NK-92 treated with Interleukin-12 subunit alpha and Interleukin-12 subunit beta, amount 100 ng/mL, for 24 hours (cell line): ENCODE measurements around the gene INTS1.
"Not testable (repeated sequence)": the region's sequence is repeated elsewhere in the genome, so short reads cannot be mapped to it uniquely, and the experiment has no call there.

Source experiments
- DNase-seq: peaks from one replicate; lab custom pipeline; 2025; lab: John Stamatoyannopoulos, UW

INTS1 gene

DNA sequence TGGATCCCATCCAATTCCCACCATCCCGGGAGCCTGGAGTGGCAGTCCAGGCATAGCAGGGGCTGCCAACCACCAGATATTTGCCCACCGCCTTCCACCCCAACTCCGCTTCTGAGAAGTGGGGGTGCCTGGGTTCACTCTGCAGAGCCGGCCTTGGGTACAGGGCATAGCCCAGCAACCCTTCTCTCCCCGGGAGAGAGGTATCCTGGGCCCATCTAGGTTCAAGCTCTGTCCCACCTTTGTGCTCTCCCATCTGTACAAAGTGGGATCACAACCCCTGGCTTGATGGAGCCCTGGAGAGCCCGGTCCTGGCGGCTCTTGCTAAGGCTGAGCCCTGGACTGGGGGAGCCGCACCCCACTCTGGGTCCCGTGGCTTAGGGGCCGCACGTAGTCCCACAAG lies 57.1 kb downstream of the INTS1 start:
- no peak for DNase-seq

DNA sequence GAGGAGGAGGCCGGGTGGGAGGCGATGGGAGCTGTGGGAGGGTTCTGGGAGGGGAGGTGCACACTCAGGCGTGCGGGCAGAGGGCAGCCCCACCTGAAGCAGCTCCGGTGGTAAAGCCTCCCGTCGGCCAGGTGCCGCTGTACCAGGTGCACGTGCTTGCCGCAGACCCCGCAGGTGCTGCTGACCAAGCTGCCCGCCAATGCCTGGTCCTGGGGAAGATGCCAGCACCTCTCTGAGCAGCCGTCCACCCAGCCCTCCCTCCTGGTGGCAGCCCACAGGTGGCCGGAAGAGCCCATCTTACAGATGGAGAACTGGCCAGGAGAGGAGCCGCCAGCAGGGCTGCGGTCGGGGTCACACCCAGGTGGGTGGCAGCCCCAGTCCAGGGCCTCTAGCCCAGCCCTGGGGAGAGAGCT lies 57.6 kb downstream of the INTS1 start:
- no peak for DNase-seq

DNA sequence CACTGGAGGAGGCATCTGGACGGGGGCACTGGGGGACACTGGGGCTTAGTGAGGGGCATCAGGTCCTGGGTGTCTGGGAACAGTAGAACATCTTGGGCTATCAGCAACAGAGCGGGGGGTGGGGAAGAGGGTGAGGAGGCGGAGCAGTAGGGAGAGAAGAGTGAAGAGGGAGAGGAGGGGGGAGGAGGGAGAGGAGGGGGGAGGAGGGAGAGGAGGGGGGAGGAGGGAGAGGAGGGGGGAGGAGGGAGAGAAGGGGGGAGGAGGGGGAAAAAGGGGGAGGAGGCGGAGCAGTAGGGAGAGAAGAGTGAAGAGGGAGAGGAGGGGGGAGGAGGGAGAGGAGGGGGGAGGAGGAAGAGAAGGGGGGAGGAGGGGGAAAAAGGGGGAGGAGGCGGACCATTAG lies 58.2 kb downstream of the INTS1 start:
- not testable (repeated sequence) for DNase-seq

DNA sequence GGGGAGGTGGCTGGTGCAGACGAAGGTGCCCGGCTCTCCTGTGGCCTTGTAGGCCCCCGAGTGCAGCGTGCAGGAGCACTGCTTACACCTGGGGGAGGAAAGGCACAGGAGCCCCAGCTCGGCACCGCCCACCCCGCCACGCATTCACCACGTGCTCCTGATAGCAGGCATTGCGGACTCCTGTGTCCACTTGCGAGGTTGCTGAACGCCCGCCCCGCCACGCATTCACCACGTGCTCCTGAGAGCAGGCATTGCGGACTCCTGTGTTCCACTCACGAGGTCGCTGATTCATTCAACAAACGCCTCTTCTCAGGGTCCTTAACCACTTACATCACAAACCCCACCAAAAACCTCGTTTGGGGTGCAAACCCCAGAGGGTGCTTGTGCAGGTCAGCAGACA lies 58.8 kb downstream of the INTS1 start:
- no peak for DNase-seq

DNA sequence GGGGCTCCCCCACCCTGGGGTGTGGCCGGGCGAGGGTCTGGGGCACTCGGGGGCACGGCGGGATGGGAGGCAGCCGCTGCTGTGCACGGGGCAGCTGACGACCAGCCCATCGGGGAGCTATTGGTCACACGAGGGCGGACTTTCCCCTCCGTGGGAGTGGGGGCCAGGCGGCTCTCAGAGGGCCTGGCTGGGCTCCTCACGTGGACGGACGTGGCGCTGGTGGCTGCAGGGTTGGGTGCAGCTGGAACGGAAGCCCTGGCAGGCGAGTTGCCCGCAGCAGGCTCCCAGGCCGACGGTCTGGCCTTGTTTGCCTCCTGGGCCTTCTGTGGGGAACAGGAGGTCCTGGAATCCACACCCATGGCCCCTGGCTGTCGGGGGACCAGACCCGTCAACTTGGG lies 59.3 kb downstream of the INTS1 start:
- no peak for DNase-seq

DNA sequence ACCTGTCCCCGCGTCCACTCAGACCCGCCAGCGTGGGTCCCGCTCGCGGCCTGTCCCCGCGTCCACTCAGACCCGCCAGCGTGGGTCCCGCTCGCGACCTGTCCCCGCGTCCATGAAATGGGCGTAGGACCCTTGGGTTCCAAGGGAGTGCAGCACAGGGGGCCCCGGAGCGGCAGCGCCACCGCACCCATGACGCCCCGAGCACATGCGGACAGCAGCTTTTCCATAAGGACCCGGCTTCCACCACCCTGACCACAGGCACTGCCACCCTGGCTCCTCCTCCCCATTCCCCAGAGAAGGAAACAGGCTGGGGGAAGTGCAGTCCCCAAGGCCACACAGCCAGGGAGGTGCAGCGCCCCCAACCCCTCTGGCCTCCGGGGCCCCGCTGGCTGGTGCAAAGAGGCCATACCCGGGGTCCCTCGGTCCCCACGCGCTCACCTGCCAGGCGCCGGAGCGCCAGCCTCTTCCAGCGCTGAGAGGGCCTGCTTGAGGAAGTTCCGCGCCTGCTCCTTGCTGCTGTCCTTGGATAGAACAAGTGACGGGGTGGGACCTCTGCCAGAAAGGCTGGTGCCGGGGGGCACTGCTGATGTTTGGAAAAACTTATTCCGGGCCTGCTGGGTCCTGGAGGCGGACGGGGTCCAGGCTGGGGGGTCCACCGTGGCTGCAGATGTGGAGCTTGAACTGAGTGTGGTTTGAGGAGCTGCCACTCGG lies 59.8 kb downstream of the INTS1 start:
- no peak for DNase-seq

DNA sequence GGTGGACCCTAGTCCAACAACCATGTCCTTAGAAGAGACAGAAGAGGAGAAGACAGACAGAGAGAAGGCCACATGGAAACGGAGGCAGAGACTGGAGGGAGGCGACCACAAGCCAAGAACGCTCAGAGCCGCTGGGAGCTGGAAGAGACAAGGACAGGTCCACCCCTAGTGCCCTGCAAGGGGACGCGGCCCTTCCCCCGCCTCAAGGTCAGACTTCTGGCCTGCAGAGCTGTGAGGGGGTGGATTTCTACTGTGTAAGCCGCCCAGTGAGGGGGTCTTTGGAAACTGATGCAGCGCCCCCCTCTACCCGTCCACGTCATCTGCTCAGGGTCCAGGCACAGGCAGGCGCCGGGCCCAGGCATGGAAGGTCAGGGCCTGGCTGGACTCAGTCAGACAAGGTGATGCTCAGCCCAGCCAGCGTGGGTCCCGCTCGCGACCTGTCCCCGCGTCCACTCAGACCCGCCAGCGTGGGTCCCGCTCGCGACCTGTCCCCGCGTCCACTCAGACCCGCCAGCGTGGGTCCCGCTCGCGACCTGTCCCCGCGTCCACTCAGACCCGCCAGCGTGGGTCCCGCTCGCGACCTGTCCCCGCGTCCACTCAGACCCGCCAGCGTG lies 60.5 kb downstream of the INTS1 start:
- DNase-seq, result not testable (repeated sequence)

DNA sequence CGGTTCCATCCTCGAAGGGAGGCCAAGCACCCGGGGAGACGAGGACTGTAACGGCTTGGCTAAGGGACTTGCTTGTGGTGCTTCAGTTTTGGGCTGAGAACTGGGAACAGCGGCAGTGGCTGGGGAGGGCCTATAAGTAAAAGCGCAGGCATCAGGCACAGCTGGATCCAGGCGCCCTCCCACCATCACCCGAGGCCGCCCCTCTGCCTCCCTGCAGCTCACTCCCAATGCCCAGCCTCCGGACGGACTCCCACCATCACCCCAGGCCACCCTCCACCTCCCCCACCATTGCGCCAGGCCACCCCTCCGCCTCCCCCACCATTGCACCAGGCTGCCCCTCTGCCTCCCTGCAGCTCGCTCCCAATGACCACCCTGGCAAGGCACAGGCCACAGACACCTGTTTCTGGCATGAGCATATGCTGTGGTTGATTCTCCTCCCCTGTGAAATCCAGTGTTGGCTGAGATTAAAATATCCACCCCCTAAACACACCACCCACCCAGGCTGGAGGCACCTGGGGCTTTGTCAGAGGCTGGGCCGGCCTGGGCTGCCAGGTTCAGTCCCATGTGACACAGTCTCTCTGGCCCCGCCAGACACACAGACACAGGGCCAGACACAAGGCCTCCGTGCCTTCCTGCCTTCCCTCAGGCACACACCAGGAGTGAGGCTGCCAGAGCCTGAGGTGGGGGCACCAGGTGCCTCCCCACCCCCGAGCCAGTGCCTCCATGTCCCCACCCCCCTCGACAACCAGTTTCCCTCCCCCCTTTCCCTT lies 61.6 kb downstream of the INTS1 start:
- DNase-seq, result no peak

DNA sequence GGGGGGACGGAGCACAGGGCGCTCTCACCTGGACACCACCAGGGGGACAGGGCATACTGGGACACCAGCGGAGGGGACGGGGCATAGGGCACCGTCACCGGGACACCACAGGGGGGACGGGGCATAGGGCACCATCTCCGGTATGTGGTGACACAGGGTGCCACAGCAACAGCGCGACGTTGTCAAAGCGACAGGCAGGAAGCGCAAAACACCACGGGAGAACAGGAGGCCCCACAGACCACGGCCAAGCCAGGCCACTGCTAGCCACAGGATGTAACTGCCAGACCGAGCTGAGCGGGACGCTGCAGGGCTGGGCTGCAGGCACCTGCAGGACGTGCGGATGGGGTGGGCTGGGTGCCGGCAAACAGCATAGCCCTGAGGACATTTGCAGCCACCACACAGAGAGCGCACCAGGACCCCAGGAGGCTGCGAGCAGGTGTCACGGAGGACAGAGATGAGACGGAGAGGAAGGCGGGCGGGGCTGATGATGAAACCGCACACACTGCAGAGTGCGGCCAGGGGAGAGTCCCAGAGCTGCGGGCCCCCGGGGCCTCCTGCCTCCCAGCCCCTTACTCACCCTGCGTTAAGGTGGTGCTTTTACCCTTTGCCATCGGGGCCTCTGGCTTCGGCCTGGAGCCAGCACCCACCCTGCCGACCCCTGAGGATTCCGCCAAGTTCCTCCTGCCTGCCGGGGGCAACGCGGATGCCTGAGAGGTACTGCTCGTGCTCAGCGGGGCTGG lies 62.4 kb downstream of the INTS1 start:
- DNase-seq, result no peak

DNA sequence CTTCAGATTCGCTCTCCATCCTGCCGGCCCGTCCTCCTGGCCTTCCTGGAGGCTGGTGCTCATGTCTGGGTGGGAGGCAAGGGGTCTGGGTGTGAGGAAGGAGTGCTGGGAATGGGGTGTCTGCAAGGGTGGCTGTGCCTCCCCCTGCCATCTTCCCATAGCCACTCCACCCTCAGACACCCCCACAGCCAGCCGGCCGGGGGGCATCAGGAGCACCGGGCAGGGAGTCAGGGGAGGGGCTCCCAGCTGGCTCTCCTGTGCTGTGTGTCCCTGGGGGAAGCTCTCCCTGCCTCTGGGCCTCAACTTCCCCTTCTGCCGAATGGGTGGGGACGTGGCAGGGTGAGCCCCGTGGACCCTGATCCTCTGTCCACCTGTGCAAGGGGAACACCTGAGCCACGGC lies 63.6 kb downstream of the INTS1 start:
- no peak for DNase-seq

DNA sequence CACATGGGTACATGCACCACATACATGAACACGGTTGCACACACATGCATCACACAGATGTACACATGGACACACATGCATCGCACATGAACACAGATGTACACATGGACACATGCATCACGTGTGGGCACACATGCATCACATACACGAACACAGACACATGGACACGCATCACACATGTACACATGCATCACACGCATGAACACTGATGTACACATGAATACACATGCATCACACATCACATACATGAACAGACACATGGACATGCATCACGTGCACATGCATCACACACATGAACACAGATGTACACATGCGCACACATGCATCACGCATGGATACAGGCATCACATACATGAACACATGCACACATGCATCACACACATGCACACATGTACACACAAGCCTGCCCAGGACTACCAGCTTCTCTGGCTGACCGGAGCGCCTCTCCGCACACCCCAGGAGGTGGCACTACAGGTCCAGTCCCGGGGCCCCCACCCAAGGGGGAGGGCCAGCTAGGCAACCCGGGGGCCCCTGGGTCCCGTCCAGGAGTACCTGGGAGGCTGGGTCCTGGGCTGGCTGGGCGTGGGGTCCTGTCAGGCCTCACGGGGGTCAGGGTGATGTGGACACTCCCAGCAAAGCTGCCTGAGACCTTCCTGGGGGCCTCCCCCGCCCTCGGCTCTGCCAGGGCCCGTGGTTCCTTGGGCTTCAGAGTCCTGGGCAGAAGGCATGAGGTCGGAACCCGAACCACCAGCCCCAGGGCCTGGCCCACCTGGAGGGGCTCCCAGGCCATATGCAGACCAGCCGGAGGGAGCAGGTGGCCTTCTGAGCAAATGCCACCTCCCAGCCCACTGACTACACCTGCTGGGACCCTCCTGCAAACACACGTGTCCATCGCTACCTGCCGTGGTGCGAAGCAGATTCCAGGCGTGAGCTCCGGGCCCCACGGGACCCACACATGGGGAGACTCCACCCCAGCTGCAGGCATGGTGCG lies 64.5 kb downstream of the INTS1 start:
- no peak for DNase-seq

DNA sequence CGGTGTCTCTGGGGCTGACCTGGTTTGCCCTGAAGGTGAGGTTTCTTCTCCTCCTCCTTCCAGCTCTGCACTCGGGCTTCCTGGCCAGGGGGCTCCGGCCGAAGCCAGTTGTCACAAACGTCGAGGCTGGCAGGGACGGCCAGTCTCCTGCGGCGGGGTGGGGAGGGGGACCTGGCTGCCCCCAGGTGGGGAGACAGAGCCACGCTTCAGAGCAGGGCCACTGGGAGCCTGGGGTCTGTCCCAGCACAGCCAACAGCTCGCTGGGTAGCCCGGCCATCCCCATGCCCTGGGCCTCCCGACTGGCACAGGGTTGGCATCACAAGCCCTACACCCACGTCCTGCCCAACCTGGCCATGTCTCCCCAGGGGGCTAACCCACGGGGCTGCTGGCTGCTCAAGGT lies 65.4 kb downstream of the INTS1 start:
- no peak for DNase-seq

DNA sequence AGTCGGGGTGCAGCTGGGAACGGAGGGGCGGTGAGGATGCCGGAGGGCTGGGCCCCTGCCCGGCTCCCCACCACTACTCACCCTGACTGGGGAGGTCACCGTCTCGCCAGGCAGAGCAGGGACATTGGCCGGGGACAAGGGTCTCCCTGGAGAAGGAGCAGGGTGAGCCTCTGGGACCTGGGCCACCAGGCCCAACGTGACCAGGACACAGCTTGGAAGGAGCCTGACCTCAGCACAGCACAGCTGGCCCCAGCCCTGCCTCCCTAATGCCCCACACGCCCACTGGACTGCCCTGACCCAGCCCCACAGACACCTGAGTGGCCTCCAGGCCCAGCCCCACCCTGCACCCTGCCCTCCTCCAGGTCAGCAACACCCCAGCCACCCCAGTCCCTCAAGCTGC lies 66.0 kb downstream of the INTS1 start:
- no peak for DNase-seq

DNA sequence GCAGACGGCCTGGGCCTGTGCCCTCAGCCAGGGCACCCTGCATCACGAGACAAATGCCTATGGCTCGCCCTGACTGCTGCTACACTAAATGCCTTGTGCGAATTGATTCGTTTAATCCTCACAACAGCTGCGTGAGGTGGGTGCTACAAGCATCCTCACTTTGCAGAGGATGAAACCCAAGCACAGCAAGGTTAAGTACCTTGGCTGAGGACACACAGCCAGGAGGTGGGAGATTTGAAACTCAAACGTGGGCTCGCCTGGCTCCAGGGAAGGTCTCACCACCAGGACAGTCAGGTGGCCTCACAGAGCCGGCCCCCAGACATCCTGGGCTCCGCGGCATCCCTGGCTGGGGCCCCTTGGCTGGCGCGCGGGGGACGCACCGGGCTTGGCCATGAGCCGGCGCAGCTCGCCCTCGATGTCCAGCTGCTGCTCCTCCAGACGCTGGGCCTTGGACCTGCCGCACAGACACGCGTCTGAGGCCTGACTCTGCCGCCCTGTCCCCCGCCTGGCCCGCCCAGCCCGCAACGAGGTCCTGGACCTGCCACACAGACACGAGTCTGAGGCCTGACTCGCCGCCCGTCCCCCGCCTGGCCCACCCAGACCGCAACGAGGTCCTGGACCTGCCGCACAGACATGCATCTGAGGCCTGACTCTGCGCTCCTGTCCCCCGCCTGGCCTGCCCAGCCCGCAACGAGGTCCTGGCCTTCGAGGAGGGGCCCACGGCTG lies 66.9 kb downstream of the INTS1 start:
- DNase-seq, result no peak

DNA sequence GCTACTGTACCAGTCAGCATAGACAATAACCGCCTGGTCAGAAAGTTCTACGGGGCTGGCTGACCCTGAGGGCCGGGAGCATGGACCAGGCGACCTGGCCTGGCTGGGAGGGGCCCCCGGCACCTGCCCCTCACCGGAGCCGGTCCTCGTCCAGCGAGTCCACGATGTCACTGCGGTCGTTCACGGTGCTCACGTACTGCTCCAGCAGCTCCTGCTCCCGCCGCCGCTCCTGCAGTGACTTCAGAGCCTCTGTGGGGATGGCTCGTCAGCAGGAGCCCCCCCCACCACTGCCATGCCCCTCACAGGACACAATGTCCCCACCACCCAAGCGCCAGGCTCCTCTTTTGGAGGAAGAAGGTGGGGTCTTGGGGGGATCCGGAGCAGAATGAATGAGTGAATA lies 67.6 kb downstream of the INTS1 start:
- no peak for DNase-seq

DNA sequence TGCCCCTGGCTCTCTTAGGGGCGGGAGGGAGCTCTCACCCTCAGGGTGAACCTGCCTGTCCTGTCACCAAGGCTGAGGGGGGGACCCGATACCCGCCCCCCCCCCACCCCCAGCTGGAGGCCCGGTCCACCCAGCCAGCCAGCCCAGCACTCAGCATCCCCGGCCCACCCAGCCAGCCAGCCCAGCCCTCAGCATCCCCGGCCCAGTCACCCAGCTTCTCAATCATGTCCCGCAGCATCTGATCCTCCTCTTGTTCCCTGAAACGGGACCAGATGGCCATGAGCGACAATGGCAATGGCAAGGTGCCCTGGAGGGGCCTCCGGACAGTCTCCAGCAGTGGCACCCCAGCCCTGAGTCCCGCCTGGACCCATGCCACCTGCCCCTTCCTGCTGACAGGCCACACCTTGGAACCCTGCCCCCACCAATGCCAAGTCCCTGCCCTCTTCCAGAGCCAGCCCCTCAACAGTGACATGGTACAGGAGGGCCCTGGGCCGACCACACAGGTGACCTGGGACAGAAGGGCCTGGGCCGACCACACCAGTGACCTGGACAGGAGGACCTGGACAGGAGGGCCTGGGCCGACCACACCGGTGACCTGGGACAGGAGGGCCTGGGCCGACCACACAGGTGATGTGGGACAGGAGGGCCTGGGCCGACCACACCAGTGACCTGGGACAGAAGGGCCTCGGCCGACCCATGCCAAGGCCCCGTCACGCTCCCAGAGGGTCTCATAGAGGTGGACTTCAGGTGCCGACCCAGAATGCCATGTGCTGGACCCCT lies 69.1 kb downstream of the INTS1 start:
- no peak for DNase-seq

DNA sequence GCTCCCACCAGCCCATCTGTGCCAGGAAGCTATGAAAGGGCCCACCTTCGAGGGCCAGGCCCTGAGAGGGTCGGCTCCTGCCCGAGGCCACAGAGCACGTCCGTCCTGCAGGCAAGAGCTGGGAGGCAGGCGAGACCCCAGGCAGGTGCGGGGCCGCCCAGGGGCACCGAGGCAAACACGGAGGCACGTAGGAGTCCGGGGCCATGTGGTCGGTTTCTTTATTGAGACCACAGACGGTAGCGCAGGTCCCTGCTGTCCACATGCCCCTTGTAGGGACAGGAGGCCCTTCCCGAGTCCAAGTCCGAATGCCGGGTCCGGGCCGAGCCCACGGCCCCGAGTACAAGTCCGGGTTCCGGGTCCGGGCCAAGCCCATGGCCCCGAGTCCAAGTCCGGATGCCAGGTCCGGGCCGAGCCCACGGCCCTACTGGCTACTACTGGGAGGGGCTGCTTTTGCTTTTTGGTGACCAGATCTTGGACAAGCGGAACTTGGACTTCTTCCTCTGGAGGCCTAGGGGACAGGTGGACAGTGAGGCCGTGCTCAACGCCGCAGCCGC lies 69.9 kb downstream of the INTS1 start:
- no peak for DNase-seq

DNA sequence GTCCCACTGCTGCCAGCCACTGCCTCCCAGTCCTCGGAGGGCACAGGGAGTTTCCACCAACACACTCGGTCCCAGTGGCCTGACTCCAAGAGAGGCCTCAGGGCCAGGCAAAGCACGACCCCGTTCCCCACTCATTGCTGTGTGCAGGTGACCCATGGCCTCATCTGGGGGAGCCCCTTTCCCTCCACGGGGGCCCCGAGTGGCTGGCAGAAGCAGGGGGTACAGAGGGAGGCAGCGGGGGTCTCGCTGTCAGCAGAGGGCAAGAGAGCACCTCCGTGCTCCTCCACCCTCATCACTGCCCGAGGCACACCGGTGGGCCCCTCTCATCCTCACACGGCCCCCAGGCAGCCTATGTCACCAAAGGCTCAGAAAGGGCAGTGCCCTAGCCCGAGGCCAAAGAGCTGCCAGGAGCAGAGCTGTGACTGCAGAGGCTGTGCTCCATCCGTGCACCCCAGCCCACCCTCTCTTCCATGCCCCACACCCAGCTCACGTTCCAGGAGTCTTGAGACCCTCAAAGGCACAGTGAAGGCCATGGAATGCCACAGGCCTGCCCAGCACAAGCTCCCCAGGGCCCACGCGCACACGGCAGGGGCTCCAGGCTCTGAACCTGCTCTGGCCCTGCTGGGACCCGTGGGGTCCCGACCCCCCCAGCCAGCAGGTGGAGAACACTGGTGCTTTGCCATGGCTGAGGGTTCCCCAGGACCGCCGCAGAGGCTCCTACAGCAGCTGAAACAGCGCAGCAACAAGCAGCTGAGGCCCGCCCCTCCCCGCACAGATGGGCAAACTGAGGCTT lies 70.9 kb downstream of the INTS1 start:
- no peak for DNase-seq
